ENCODE data around the gene XYLT1.
A peak's percentile ranks its signal among the peaks of the same experiment; 100 is the strongest.

The XYLT1 gene

DNA sequence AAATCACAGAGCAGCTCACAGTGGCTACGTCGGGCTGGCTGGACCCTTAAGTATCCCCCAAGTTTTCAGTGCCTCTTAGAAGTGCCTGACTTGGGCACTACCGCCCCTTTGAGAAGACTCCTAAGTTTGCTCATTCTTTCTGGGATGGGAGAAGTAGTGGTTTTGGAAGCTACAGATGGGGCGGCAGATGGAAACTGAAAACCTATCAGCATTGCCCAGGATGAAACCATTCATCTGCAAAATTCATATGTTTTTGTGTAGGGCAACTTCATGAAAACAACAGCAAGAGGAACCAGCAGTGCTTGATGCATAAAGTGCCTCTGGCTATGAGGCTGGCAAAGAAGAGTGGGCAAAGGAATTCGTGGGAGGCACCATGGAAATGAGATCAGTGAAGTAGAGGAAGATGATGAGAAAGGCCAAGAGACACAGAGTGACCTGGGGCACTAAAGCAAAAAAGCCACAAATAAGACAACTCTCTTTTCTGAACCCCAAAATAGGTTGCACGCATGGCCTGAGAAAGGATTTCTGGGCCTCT, 277.1 kb downstream of the XYLT1 start:
- Histone ChIP-seq H3K18ac (ENCODE audit: low read depth in 1 of 2, low read length in 2 of 2) (no peak overlapping the region), H3K14ac (ENCODE audit: low read length in 2 of 2) (no peak overlapping the region), H3K9ac (ENCODE audit: low read length) (no peak overlapping the region), H3K27me3 (ENCODE audit: control insufficient read depth in 1 of 2, insufficient read depth in 1 of 2, low read length in 2 of 2) (no peaks in the 10 kb centered on the region), H3K4me1 (ENCODE audit: control insufficient read depth, insufficient read depth, low read depth, low read length) (no peaks in the 10 kb centered on the region), H3K79me1 (replicated peaks; ENCODE audit: low read length, poor library complexity, severe bottlenecking) (no peaks in the 10 kb centered on the region), H3K4ac (ENCODE audit: low read depth in 1 of 2, low read length in 2 of 2) (no peak overlapping the region), H3K4me2 (ENCODE audit: low read length, poor library complexity, severe bottlenecking) (no peak overlapping the region), H2AK5ac (ENCODE audit: low read length, severe bottlenecking) (no peak overlapping the region), H2BK12ac (ENCODE audit: low read length in 2 of 2) (no peak overlapping the region), H2BK120ac (ENCODE audit: low read depth, low read length) (no peak overlapping the region), H3K9me3 (ENCODE audit: control insufficient read depth, low read length) (no peaks in the 10 kb centered on the region), H4K91ac (ENCODE audit: low read length) (no peak overlapping the region), H3K4me3 (ENCODE audit: insufficient read depth in 1 of 2, low read depth in 1 of 2, low read length in 2 of 2) (no peak overlapping the region), H3K23ac (ENCODE audit: low read length in 2 of 2) (no peak overlapping the region), H2BK15ac (ENCODE audit: low read depth, poor library complexity, severe bottlenecking) (no peak overlapping the region), H3K36me3 (ENCODE audit: control insufficient read depth in 1 of 2, insufficient read depth in 2 of 2, low read depth in 1 of 2, low read length in 2 of 2) (peaks cover 0 to 78% of the 10 kb centered on the region in 2 experiments), H3K27ac (ENCODE audit: low read length, poor library complexity, severe bottlenecking) (no peak overlapping the region), H2AFZ (ENCODE audit: low read depth, low read length) (no peak overlapping the region), H4K8ac (ENCODE audit: low read length) (no peak overlapping the region), H2BK5ac (ENCODE audit: low read depth, low read length, poor library complexity, severe bottlenecking) (no peak overlapping the region)
- no peak for DNase-seq
- 79% methylated on average over 6 of the region's 6 CpGs for WGBS

DNA sequence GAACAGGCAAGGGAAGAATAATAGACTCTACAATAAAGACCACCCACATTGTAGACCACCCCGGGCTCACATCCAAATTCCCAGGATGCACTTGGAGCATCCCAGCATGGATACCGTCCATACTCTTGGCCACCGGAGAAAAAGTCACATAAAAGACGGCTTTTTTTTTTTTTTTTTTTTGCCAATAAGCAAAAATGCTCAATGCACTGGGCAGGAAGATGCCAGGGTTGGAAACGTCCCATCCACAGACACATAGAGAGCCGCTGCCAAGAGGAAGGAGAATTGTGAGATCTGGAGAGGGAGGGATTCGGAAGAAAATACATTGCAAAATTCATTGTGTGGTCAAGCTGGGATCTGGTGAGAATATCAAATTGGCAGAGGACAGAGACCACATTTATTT, 286.7 kb downstream of the XYLT1 start:
- WGBS: 79% methylated on average over 6 of the region's 7 CpGs
- H2BK15ac ChIP-seq (ENCODE audit: low read depth, poor library complexity, severe bottlenecking): no peak overlapping the region
- no peak overlapping the region for H3K4me2 ChIP-seq (ENCODE audit: low read length, poor library complexity, severe bottlenecking)

DNA sequence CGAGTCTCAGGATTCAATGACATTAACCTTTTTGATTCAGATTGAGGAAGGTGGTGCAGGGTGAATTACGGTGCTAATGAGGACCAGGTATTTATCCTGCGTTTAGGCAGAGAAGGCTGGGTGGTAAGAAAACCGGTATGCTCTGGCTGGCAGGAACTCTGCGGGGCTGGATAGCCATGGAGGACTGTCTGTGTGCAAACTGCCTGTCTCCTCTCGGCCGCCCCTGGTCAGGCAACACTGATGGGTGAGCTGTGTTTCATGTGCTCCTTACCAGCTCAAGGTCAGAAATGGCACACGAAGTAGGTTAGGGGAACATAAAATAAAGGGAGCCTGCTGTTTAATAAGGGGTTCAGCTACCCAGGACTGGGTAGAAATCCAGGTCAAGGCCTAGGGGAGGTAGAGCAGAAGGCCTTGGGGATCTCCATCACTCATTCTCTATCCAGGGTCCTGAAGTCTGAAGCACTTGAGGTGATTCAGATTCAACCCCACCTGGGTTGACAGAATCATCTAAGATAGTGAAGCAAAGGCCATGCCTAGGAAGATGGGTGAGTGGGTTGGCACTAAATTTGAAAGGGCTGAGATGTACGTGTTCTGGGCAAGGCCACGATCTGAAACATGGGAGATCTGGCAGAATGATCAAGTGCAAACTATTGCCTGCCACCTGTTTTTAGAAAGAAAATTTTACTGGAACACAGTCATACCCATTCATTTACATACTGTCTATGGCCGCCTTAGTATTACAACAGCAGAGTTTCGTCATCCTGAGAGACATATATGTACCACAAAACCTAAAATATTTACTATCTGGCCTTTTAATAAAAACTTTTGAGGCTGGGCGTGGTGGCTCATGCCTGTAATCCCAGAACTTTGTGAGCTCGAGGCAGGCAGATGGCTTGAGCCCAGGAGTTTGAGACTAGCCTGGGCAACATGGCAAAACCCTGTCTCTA, 292.5 kb downstream of the XYLT1 start:
- no peaks in the 10 kb centered on the region for H3K9me3 ChIP-seq (ENCODE audit: control insufficient read depth, low read length)
- H2BK12ac ChIP-seq (ENCODE audit: low read length in 2 of 2): no peak overlapping the region
- no peaks in the 10 kb centered on the region for H3K27me3 ChIP-seq (ENCODE audit: control insufficient read depth in 1 of 2, insufficient read depth in 1 of 2, low read length in 2 of 2)
- no peak overlapping the region for H3K18ac ChIP-seq (ENCODE audit: low read depth in 1 of 2, low read length in 2 of 2)
- H3K79me1 ChIP-seq (replicated peaks; ENCODE audit: low read length, poor library complexity, severe bottlenecking): no peaks in the 10 kb centered on the region
- H4K91ac ChIP-seq (ENCODE audit: low read length): peak overlapping the region; percentile 39
- WGBS: 70% methylated on average over 14 of the region's 14 CpGs
- no peak overlapping the region for H2BK15ac ChIP-seq (ENCODE audit: low read depth, poor library complexity, severe bottlenecking)
- H2BK5ac ChIP-seq (ENCODE audit: low read depth, low read length, poor library complexity, severe bottlenecking): no peak overlapping the region
- no peak overlapping the region for H3K4me3 ChIP-seq (ENCODE audit: insufficient read depth in 1 of 2, low read depth in 1 of 2, low read length in 2 of 2)
- no peak overlapping the region for H2AK5ac ChIP-seq (ENCODE audit: low read length, severe bottlenecking)
- H3K9ac ChIP-seq (ENCODE audit: low read length): no peak overlapping the region
- H3K14ac ChIP-seq (ENCODE audit: low read length in 2 of 2): no peak overlapping the region
- no peak overlapping the region for H3K4ac ChIP-seq (ENCODE audit: low read depth in 1 of 2, low read length in 2 of 2)
- DNase-seq: no peak
- no peak overlapping the region for H3K23ac ChIP-seq (ENCODE audit: low read length in 2 of 2)
- H3K4me2 ChIP-seq (ENCODE audit: low read length, poor library complexity, severe bottlenecking): no peak overlapping the region
- no peaks in the 10 kb centered on the region for H3K4me1 ChIP-seq (ENCODE audit: control insufficient read depth, insufficient read depth, low read depth, low read length)
- no peak overlapping the region for H4K8ac ChIP-seq (ENCODE audit: low read length)
- H3K27ac ChIP-seq (ENCODE audit: low read length, poor library complexity, severe bottlenecking): no peak overlapping the region
- no peak overlapping the region for H2BK120ac ChIP-seq (ENCODE audit: low read depth, low read length)
- peaks cover 0 to 39% of the 10 kb centered on the region in 2 experiments for H3K36me3 ChIP-seq (ENCODE audit: control insufficient read depth in 1 of 2, insufficient read depth in 2 of 2, low read depth in 1 of 2, low read length in 2 of 2)
- no peak overlapping the region for H2AFZ ChIP-seq (ENCODE audit: low read depth, low read length)

More for the DNA sequence above, 286.7 kb downstream of the XYLT1 start:
- H4K91ac ChIP-seq (ENCODE audit: low read length): no peak overlapping the region
- DNase-seq: no peak
- no peaks in the 10 kb centered on the region for H3K9me3 ChIP-seq (ENCODE audit: control insufficient read depth, low read length)
- H3K27ac ChIP-seq (ENCODE audit: low read length, poor library complexity, severe bottlenecking): no peak overlapping the region
- H3K4me3 ChIP-seq (ENCODE audit: insufficient read depth in 1 of 2, low read depth in 1 of 2, low read length in 2 of 2): no peak overlapping the region
- H2AK5ac ChIP-seq (ENCODE audit: low read length, severe bottlenecking): no peak overlapping the region
- no peak overlapping the region for H3K18ac ChIP-seq (ENCODE audit: low read depth in 1 of 2, low read length in 2 of 2)
- peaks cover 0 to 51% of the 10 kb centered on the region in 2 experiments for H3K36me3 ChIP-seq (ENCODE audit: control insufficient read depth in 1 of 2, insufficient read depth in 2 of 2, low read depth in 1 of 2, low read length in 2 of 2)
- H2BK120ac ChIP-seq (ENCODE audit: low read depth, low read length): no peak overlapping the region
- H2BK12ac ChIP-seq (ENCODE audit: low read length in 2 of 2): no peak overlapping the region
- no peak overlapping the region for H3K23ac ChIP-seq (ENCODE audit: low read length in 2 of 2)
- no peak overlapping the region for H3K14ac ChIP-seq (ENCODE audit: low read length in 2 of 2)
- no peak overlapping the region for H2AFZ ChIP-seq (ENCODE audit: low read depth, low read length)
- H3K4me1 ChIP-seq (ENCODE audit: control insufficient read depth, insufficient read depth, low read depth, low read length): no peaks in the 10 kb centered on the region
- H2BK5ac ChIP-seq (ENCODE audit: low read depth, low read length, poor library complexity, severe bottlenecking): no peak overlapping the region
- no peak overlapping the region for H3K4ac ChIP-seq (ENCODE audit: low read depth in 1 of 2, low read length in 2 of 2)
- no peaks in the 10 kb centered on the region for H3K79me1 ChIP-seq (replicated peaks; ENCODE audit: low read length, poor library complexity, severe bottlenecking)
- no peak overlapping the region for H4K8ac ChIP-seq (ENCODE audit: low read length)
- H3K27me3 ChIP-seq (ENCODE audit: control insufficient read depth in 1 of 2, insufficient read depth in 1 of 2, low read length in 2 of 2): no peaks in the 10 kb centered on the region
- H3K9ac ChIP-seq (ENCODE audit: low read length): no peak overlapping the region

DNA sequence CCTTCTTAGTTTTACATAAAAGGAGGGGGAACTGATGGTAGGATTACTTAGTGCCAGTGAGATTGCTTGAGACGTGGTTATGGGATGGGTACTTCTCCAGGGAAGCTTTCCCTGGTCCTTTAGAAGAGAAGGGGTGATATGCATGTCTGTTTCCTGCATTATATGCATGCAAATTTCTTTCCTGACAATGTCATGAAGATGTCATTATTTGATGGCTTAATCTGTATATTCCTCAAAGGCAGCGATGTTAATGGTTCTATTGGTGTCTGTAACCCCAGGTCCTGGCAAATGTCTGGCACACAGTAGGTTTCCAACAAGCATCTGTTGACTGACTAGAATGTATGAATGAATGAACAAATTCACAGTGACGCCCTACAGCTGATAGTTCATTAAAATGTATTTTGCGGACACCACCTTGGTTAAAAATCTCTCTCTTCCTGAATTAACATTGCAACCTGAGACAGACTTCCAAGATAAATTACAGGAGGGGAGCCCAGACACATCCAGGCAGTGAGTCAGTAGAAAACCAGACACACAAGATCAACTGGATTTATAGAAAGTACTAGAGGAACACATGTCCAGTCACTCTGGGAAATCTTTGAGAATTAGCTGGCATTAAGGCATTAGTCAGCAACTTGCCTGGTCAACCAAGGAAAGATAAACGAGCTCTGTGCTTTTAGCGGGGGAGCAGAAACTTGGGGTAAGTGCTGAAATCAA, 293.4 kb downstream of the XYLT1 start:
- H3K27ac ChIP-seq (ENCODE audit: low read length, poor library complexity, severe bottlenecking): no peak overlapping the region
- H3K23ac ChIP-seq (ENCODE audit: low read length in 2 of 2): no peak overlapping the region
- no peak overlapping the region for H2AFZ ChIP-seq (ENCODE audit: low read depth, low read length)
- H3K18ac ChIP-seq (ENCODE audit: low read depth in 1 of 2, low read length in 2 of 2): no peak overlapping the region
- no peak overlapping the region for H2BK15ac ChIP-seq (ENCODE audit: low read depth, poor library complexity, severe bottlenecking)
- H3K27me3 ChIP-seq (ENCODE audit: control insufficient read depth in 1 of 2, insufficient read depth in 1 of 2, low read length in 2 of 2): no peaks in the 10 kb centered on the region
- DNase-seq: no peak
- no peak overlapping the region for H3K4ac ChIP-seq (ENCODE audit: low read depth in 1 of 2, low read length in 2 of 2)
- no peak overlapping the region for H2BK120ac ChIP-seq (ENCODE audit: low read depth, low read length)
- no peak overlapping the region for H2BK12ac ChIP-seq (ENCODE audit: low read length in 2 of 2)
- H3K4me1 ChIP-seq (ENCODE audit: control insufficient read depth, insufficient read depth, low read depth, low read length): no peaks in the 10 kb centered on the region
- no peak overlapping the region for H2AK5ac ChIP-seq (ENCODE audit: low read length, severe bottlenecking)
- no peak overlapping the region for H4K8ac ChIP-seq (ENCODE audit: low read length)
- no peak overlapping the region for H4K91ac ChIP-seq (ENCODE audit: low read length)
- no peaks in the 10 kb centered on the region for H3K9me3 ChIP-seq (ENCODE audit: control insufficient read depth, low read length)
- no peak overlapping the region for H3K4me3 ChIP-seq (ENCODE audit: insufficient read depth in 1 of 2, low read depth in 1 of 2, low read length in 2 of 2)
- H3K9ac ChIP-seq (ENCODE audit: low read length): no peak overlapping the region
- H2BK5ac ChIP-seq (ENCODE audit: low read depth, low read length, poor library complexity, severe bottlenecking): no peak overlapping the region
- peaks cover 0 to 33% of the 10 kb centered on the region in 2 experiments for H3K36me3 ChIP-seq (ENCODE audit: control insufficient read depth in 1 of 2, insufficient read depth in 2 of 2, low read depth in 1 of 2, low read length in 2 of 2)
- no peak overlapping the region for H3K14ac ChIP-seq (ENCODE audit: low read length in 2 of 2)
- no peak overlapping the region for H3K4me2 ChIP-seq (ENCODE audit: low read length, poor library complexity, severe bottlenecking)
- no peaks in the 10 kb centered on the region for H3K79me1 ChIP-seq (replicated peaks; ENCODE audit: low read length, poor library complexity, severe bottlenecking)
- WGBS: 68% methylated on average over 6 of the region's 6 CpGs

Data from mesenchymal stem cell (in vitro differentiated cells and primary cell).